HepG2 (cell line): ENCODE data around the gene CLCN2. TPM values are rescaled to one million over a fixed set of nuclear protein-coding genes. Genes with fewer than 3 reads are reported as not detected.

Experiments
- AHDC1 ChIP-seq: sonication (generic); formaldehyde crosslinking; IDR thresholded peaks from 2 replicates; pipeline ENCODE4 v1.5.1; 2020; ENCODE audit warnings: mild to moderate bottlenecking, missing genetic modification reagents, borderline replicate concordance
- AKNA ChIP-seq: sonication (generic); formaldehyde crosslinking; IDR thresholded peaks from 2 replicates; pipeline ENCODE4 v1.4.0; 2020; ENCODE audit warnings: missing genetic modification reagents, borderline replicate concordance
- CENPBD1 ChIP-seq: sonication (generic); formaldehyde crosslinking; IDR thresholded peaks from 2 replicates; pipeline ENCODE4 v1.8.0; 2022; ENCODE audit warnings: missing genetic modification reagents, low read depth, mild to moderate bottlenecking, borderline replicate concordance
- EEA1 ChIP-seq: sonication (generic); formaldehyde crosslinking; IDR thresholded peaks from 2 replicates; pipeline ENCODE4 v1.5.1; 2020; ENCODE audit warnings: mild to moderate bottlenecking, missing genetic modification reagents, borderline replicate concordance
- KLF11 ChIP-seq: IDR thresholded peaks from 2 replicates; pipeline ENCODE4 v1.6.1; 2016; ENCODE audit warnings: missing compliant biosample characterization
- PHF8 ChIP-seq: sonication (generic); formaldehyde crosslinking; IDR thresholded peaks from 2 replicates; pipeline ENCODE4 v1.5.0; 2020; ENCODE audit warnings: missing genetic modification reagents
- REST ChIP-seq, 2 experiments: IDR thresholded peaks; 2 replicates each; pipeline ENCODE4 v1.6.1; 2011 to 2012; ENCODE audit warnings: low read length in 2 of 2, borderline replicate concordance in 1 of 2, low read depth in 1 of 2, mild to moderate bottlenecking in 1 of 2, moderate library complexity in 1 of 2
- SRSF1 ChIP-seq: fragments of 200-400 bp; formaldehyde crosslinking; optimal IDR thresholded peaks from 2 replicates; pipeline ENCODE3; 2017; ENCODE audit warnings: mild to moderate bottlenecking, low read depth, low read length, moderate library complexity
- ZC3H4 ChIP-seq: sonication (generic); formaldehyde crosslinking; IDR thresholded peaks from 2 replicates; pipeline ENCODE4 v1.4.0; 2020; ENCODE audit warnings: missing genetic modification reagents, borderline replicate concordance
- ZFP36L2 ChIP-seq: sonication (generic); formaldehyde crosslinking; IDR thresholded peaks from 2 replicates; pipeline ENCODE4 v1.4.0; 2020; ENCODE audit warnings: missing genetic modification reagents
- ZNF180 ChIP-seq: sonication (generic); formaldehyde crosslinking; IDR thresholded peaks from 2 replicates; pipeline ENCODE4 v1.4.0; 2020; ENCODE audit warnings: low read depth, missing genetic modification reagents, borderline replicate concordance
- ZNF274 ChIP-seq: sonication (generic); formaldehyde crosslinking; IDR thresholded peaks from 2 replicates; pipeline ENCODE4 v1.5.1; 2020; ENCODE audit warnings: mild to moderate bottlenecking, missing genetic modification reagents
- ZNF3 ChIP-seq: IDR thresholded peaks from 2 replicates; pipeline ENCODE4 v1.7.0; 2017; ENCODE audit warnings: inconsistent platforms
- ZNF709 ChIP-seq: sonication (generic); formaldehyde crosslinking; IDR thresholded peaks from 2 replicates; pipeline ENCODE4 v1.5.0; 2020; ENCODE audit warnings: mild to moderate bottlenecking, missing genetic modification reagents
- polyA plus RNA-seq, 8 experiments: library from polyadenylated mRNA; depleted of rRNA in 3 of 8; stranded (reverse) in 7 of 8; unstranded in 1 of 8; fragments of >200 nt; fragmentation: Illumina TruSeq in 4 of 8; extraction: Trizol in 4 of 8; gene quantifications; 2 replicates each; pipeline versions ENCODE4 v1.2.1 to v1.2.3, GENCODE V29; 2011 to 2016; ENCODE audit warnings: low read depth in 4 of 8, missing spikeins in 1 of 8, mixed read lengths in 1 of 8; ENCODE audit not compliant: insufficient read depth in 1 of 8
- total RNA-seq, 5 experiments: library from RNA; depleted of rRNA; stranded (reverse); fragments of >200 nt; fragmentation: Illumina TruSeq; extraction: Trizol; gene quantifications; 2 replicates each; pipeline ENCODE4 v1.2.3, GENCODE V29; 2016; ENCODE audit warnings: low read depth in 1 of 5

The CLCN2 gene
- total and polyA plus RNA-seq, 2 of the 13 experiments (the other 11 are each of a cell fraction or from before 2014, with no cell fraction given): 11.4 to 13.5 TPM

- no peak for TF ChIP-seq ZC3H4 (CRISPR knock-in tag)
- TF ChIP-seq REST (IDR thresholded peaks at IDR 0.05; ENCODE audit: borderline replicate concordance in 1 of 2, low read depth in 1 of 2, low read length in 2 of 2): no peak; a peak in 1 of 4 replicates
- no peak for TF ChIP-seq CENPBD1 (CRISPR knock-in tag)
- no peak for TF ChIP-seq KLF11 (CRISPR knock-in tag)
- no peak for TF ChIP-seq ZNF709 (CRISPR knock-in tag)
- no peak for TF ChIP-seq AHDC1 (CRISPR knock-in tag)
- TF ChIP-seq SRSF1: peak; percentile 80
- TF ChIP-seq AKNA: no peak
- no peak for TF ChIP-seq ZFP36L2 (CRISPR knock-in tag)
- TF ChIP-seq ZNF274 (CRISPR knock-in tag): peak; percentile 79; the same call in 1 of the 2 replicates
- peak; percentile 37; the same call in 1 of the 2 replicates for TF ChIP-seq PHF8 (CRISPR knock-in tag)
- TF ChIP-seq ZNF3: no peak
- no peak for TF ChIP-seq EEA1 (CRISPR knock-in tag)
- no peak for TF ChIP-seq ZNF180 (CRISPR knock-in tag)
These were observed 695 bp upstream of the CLCN2 start (continued) for GRCh38 chr3:184361932-184362667.
